HepG2 (cell line): ENCODE data around the gene CADM1. TPM values are rescaled to one million over a fixed set of nuclear protein-coding genes. Genes with fewer than 3 reads are reported as not detected.

Experiments
- FOXK1 ChIP-seq: sonication (generic); formaldehyde crosslinking; IDR thresholded peaks from 2 replicates; pipeline ENCODE4 v1.4.0; 2020; ENCODE audit warnings: low read depth, missing genetic modification reagents, borderline replicate concordance
- GATAD1 ChIP-seq: IDR thresholded peaks from 2 replicates; pipeline ENCODE4 v1.6.1; 2016; ENCODE audit warnings: missing genetic modification reagents, missing compliant biosample characterization
- GFI1 ChIP-seq: sonication (generic); formaldehyde crosslinking; IDR thresholded peaks from 2 replicates; pipeline ENCODE4 v1.5.0; 2020; ENCODE audit warnings: missing genetic modification reagents, mild to moderate bottlenecking, borderline replicate concordance
- HBP1 ChIP-seq: IDR thresholded peaks from 2 replicates; pipeline ENCODE4 v1.6.1; 2016; ENCODE audit warnings: low read depth, control low read depth
- HNRNPK ChIP-seq: fragments of 200-400 bp; formaldehyde crosslinking; IDR thresholded peaks from 2 replicates; pipeline ENCODE4 v1.6.1; 2018; ENCODE audit warnings: low read length, low read depth, moderate library complexity, mild to moderate bottlenecking; ENCODE audit not compliant: poor library complexity, severe bottlenecking
- ISL2 ChIP-seq: sonication (generic); formaldehyde crosslinking; IDR thresholded peaks from 2 replicates; pipeline ENCODE4 v1.5.0; 2020; ENCODE audit warnings: missing genetic modification reagents
- JUN ChIP-seq: sonication (generic); formaldehyde crosslinking; IDR thresholded peaks from 2 replicates; pipeline ENCODE4 v1.4.0; 2020; ENCODE audit warnings: mild to moderate bottlenecking, missing genetic modification reagents
- KMT2B ChIP-seq: IDR thresholded peaks from 2 replicates; pipeline ENCODE4 v1.6.1; 2016; ENCODE audit warnings: missing genetic modification reagents, missing compliant biosample characterization
- MTF2 ChIP-seq: sonication (generic); formaldehyde crosslinking; IDR thresholded peaks from 2 replicates; pipeline ENCODE4 v1.5.0; 2020; ENCODE audit warnings: missing genetic modification reagents, borderline replicate concordance
- MYC ChIP-seq: sonication (generic); formaldehyde crosslinking; IDR thresholded peaks from 2 replicates; pipeline ENCODE4 v1.9.0; 2021; ENCODE audit warnings: missing genetic modification reagents, borderline replicate concordance
- MYPOP ChIP-seq: sonication (generic); formaldehyde crosslinking; IDR thresholded peaks from 2 replicates; pipeline ENCODE4 v1.8.1; 2023; ENCODE audit warnings: mild to moderate bottlenecking, moderate library complexity, missing genetic modification reagents
- NONO ChIP-seq, 2 experiments: fragments of 450-650 bp in 1 of 2; sonication (generic) in 1 of 2; formaldehyde crosslinking in 1 of 2; IDR thresholded peaks in 1 of 2; conservative IDR thresholded peaks in 1 of 2; 2 replicates each; pipeline versions ENCODE4 v1.6.1 to v1.8.0; 2017 to 2022; ENCODE audit warnings: mild to moderate bottlenecking in 1 of 2, missing genetic modification reagents in 1 of 2, moderate library complexity in 1 of 2
- PHF21A ChIP-seq: sonication (generic); formaldehyde crosslinking; IDR thresholded peaks from 2 replicates; pipeline ENCODE4 v1.5.0; 2020; ENCODE audit warnings: mild to moderate bottlenecking, missing genetic modification reagents
- POGK ChIP-seq: sonication (generic); formaldehyde crosslinking; conservative IDR thresholded peaks from 2 replicates; pipeline ENCODE4 v1.8.0; 2022; ENCODE audit warnings: mild to moderate bottlenecking, moderate library complexity, missing genetic modification reagents
- POGZ ChIP-seq: sonication (generic); formaldehyde crosslinking; IDR thresholded peaks from 2 replicates; pipeline ENCODE4 v1.4.0; 2020; ENCODE audit warnings: mild to moderate bottlenecking, missing genetic modification reagents
- POLR2A ChIP-seq, 2 experiments: IDR thresholded peaks; 2 replicates each; pipeline ENCODE4 v1.6.1; 2011; ENCODE audit warnings: low read depth in 2 of 2, low read length in 2 of 2, mild to moderate bottlenecking in 1 of 2, moderate library complexity in 1 of 2; ENCODE audit not compliant: insufficient read depth in 1 of 2
- SOX5 ChIP-seq: IDR thresholded peaks from 2 replicates; pipeline ENCODE4 v1.6.1; 2016; ENCODE audit warnings: borderline replicate concordance
- SRF ChIP-seq: IDR thresholded peaks from 2 replicates; pipeline ENCODE4 v1.6.1; 2011; ENCODE audit warnings: mild to moderate bottlenecking, low read depth, low read length, moderate library complexity
- XBP1 ChIP-seq: sonication (generic); formaldehyde crosslinking; IDR thresholded peaks from 2 replicates; pipeline ENCODE4 v1.5.0; 2020; ENCODE audit warnings: missing genetic modification reagents
- ZFP36L2 ChIP-seq: sonication (generic); formaldehyde crosslinking; IDR thresholded peaks from 2 replicates; pipeline ENCODE4 v1.4.0; 2020; ENCODE audit warnings: missing genetic modification reagents
- ZFP41 ChIP-seq: sonication (generic); formaldehyde crosslinking; IDR thresholded peaks from 2 replicates; pipeline ENCODE4 v1.4.0; 2020; ENCODE audit warnings: mild to moderate bottlenecking, missing genetic modification reagents, borderline replicate concordance
- ZNF556 ChIP-seq: sonication (generic); formaldehyde crosslinking; IDR thresholded peaks from 2 replicates; pipeline ENCODE4 v1.4.0; 2020; ENCODE audit warnings: mild to moderate bottlenecking, missing genetic modification reagents, borderline replicate concordance
- ZSCAN21 ChIP-seq: sonication (generic); formaldehyde crosslinking; IDR thresholded peaks from 2 replicates; pipeline ENCODE4 v1.8.0; 2022; ENCODE audit warnings: mild to moderate bottlenecking, missing genetic modification reagents, moderate library complexity, borderline replicate concordance
- polyA plus RNA-seq, 8 experiments: library from polyadenylated mRNA; depleted of rRNA in 3 of 8; stranded (reverse) in 7 of 8; unstranded in 1 of 8; fragments of >200 nt; fragmentation: Illumina TruSeq in 4 of 8; extraction: Trizol in 4 of 8; gene quantifications; 2 replicates each; pipeline versions ENCODE4 v1.2.1 to v1.2.3, GENCODE V29; 2011 to 2016; ENCODE audit warnings: low read depth in 4 of 8, missing spikeins in 1 of 8, mixed read lengths in 1 of 8; ENCODE audit not compliant: insufficient read depth in 1 of 8
- total RNA-seq, 5 experiments: library from RNA; depleted of rRNA; stranded (reverse); fragments of >200 nt; fragmentation: Illumina TruSeq; extraction: Trizol; gene quantifications; 2 replicates each; pipeline ENCODE4 v1.2.3, GENCODE V29; 2016; ENCODE audit warnings: low read depth in 1 of 5

The CADM1 gene
- total and polyA plus RNA-seq, 2 of the 13 experiments (the other 11 are each of a cell fraction or from before 2014, with no cell fraction given): 71.3 to 122 TPM

DNA sequence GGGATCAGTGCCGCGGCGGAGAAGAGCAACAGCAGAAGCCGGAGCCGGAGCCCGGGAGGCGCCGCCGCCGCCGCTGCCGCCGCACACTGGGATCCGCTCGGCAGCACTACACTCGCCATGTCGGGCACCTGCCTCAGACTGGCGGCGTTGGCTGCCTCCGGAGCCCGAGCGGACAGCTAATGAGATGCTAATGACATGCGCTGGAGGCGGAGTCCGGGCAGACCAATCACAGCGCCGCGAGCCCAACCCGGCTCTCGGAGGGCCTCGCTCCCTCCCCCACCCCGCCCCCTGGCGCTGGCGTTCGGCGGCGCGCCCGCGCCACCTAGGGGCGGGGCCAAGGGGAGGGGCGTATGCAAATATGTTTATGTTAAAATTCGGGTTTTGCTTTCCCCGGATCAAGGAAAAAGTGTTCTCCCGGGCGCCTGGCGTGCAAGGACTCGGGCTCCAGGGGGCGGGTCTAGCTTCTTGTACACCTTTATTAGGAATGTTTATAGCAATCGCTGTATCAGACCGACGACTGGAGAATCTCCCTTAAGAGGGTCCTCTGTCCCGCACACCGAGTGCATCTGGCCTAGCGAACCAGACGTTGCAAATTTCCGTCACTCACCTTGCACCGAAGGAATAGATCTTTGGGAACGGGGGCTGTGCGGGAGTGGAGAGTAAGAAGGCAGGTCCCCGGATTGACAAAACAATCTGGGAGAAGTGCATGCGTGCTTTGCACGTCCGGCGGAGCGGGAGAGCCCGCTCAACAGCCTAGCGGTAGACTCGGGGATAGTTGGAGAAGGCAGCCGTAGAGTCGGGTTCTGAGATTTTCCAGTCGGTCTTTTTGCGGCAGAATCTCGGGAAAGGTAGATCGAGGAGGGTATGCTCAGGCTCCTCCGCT, at the start of gene CADM1 (continued):
- TF ChIP-seq SOX5 (CRISPR knock-in tag) (peak; percentile 44; the same call in 1 of the 2 replicates), GFI1 (CRISPR knock-in tag) (peak; percentile 98), PHF21A (CRISPR knock-in tag) (peak; percentile 73), ZFP36L2 (no peak), FOXK1 (peak; percentile 11; the same call in 1 of the 2 replicates), KMT2B (CRISPR knock-in tag) (peak; percentile 23; the same call in 1 of the 2 replicates), ZFP41 (CRISPR knock-in tag) (no peak), XBP1 (no peak), MYC (CRISPR knock-in tag) (peak; percentile 37; the same call in 1 of the 2 replicates), JUN (CRISPR knock-in tag) (0 out of 2 replicates have a peak, but pooled peaks have one; percentile 52), SRF (peak; percentile 42; the same call in 1 of the 2 replicates), MTF2 (CRISPR knock-in tag) (0 out of 2 replicates have a peak, but pooled peaks have one; percentile 50), POLR2A (IDR thresholded peaks at IDR 0.05; ENCODE audit: insufficient read depth in 1 of 2, low read depth in 2 of 2, low read length in 2 of 2) (peak; percentile 97 to 99), POGK (CRISPR knock-in tag) (peak; percentile 53; the same call in 1 of the 2 replicates), GATAD1 (CRISPR knock-in tag) (peak; percentile 36; the same call in 1 of the 2 replicates), ZSCAN21 (no peak; the same call in 1 of the 2 replicates), HNRNPK (peak; percentile 59), HBP1 (CRISPR knock-in tag) (peak; percentile 40; the same call in 1 of the 2 replicates), ZNF556 (CRISPR knock-in tag) (0 out of 2 replicates have a peak, but pooled peaks have one; percentile 75), POGZ (peak; percentile 45; the same call in 1 of the 2 replicates), MYPOP (CRISPR knock-in tag) (peak; percentile 32; the same call in 1 of the 2 replicates), ISL2 (CRISPR knock-in tag) (peak; percentile 55; the same call in 1 of the 2 replicates), NONO (IDR thresholded peaks at IDR 0.05) (no peak), NONO (CRISPR knock-in tag; conservative IDR thresholded peaks at IDR 0.05) (peak; percentile 76; the same call in 1 of the 2 replicates)
